Right kidney (tissue), 1 donor: ENCODE results near the gene ANP32A.
"Not testable (repeated sequence)": the region's sequence is repeated elsewhere in the genome, so short reads cannot be mapped to it uniquely, and the experiment has no call there.

Source experiments
- DNase-seq: peaks from one replicate; pipeline ENCODE4 v3.0.0-alpha.2; 2016

ANP32A gene

GRCh38 chr15:68783226-68784058, 37.3 kb downstream of the ANP32A start:
- DNase-seq, result no peak

DNA sequence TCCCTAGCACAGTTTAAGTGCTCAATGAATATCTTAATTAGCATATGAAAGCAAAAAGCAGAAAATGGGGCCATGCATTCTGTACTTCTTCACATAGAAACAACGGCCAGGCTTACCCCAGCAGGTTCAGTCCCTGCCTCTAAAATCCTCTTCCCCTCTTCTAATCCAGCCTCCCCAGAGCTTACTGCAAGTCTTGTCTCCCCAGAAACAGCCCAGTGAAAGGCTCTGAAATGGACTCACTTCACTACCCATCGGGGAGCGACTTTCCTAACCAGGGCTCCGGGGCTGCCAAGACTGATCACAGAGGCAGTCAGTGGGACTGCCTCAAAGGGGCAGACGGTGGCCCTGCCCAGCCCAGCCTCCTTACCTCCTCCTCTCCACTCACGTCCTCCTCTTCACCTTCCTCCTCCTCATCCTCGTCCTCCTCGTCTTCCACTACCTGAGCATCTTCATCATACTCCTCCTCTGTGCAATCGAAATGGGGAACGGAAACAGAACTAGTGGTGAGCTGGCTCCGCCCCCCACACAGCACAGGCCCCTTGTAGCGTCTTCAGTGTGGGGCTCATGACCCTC, 38.0 kb downstream of the ANP32A start:
- DNase-seq, result no peak

DNA sequence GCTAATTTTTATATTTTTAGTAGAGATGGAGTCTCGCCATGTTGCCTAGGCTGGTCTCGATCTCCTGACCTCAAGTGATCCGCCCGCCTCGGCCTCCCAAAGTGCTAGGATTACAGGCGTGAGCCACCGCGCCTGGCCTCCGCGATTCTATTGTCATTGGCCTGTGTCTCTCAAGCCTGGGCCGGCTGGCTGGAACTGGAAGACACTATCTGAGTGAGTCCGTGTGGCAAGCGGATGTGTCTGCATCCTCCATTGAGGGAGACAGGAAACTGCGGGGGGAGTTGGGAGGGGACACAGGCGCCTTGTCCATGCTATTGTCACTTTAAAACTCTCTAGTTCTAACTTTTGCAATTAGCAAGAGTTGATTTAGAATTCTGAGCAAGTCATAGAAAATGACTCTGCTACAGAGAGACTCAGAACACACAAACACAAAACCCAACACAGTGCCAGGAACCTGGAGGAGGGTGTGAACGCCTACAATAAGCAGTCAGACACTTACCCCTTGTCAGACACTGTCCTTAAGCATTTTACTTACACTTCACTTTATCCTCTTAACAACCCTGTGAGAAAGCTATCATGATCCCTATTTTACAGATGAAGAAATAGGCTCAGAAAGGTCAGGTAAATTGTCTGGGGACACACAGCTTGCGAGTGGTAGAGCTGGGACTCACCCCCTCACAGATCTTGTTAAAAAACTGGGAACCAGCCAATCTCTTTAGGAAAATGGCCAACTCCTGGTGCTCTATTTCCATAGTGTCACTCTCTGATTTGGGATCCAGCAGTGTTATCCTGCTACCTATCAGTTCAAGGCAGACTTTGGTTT, 38.7 kb downstream of the ANP32A start:
- no peak for DNase-seq

DNA sequence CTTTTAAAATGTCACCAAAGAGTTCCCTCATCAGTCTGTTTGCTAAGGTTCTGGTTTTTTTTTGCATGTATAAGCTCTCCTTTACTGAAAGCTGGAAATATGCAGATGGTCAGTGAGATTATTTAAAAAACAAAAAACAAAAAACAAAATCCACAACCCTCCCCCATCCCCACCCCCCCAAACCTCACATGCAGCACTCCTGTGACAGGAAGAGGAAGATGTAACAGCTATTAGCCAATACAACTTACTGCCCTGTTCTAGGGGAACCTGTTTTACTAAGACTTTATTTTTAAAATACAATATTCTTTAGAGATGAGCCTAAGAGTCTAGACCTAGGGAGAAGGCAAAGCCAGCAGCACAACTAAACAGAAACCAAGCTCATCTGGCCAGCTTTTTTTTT, 39.5 kb downstream of the ANP32A start:
- no peak for DNase-seq

DNA sequence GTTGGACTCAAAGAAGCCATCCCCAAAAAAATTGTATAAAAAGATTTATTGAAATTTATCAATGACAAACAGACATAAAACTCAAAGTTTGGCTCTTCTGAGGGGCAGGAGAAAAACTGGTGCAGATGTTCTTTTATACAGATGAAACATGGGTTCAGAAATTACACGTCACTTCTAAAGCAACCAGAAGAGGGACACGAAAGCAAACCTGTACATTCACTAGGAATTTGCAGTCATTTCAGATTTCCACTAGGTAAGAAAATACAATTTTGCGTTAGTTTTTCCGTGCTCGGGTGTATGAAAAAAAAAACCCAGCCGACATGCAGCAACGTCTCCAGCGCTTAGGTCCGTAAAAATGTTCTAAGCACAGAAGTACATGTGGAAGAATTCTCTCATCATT, 41.8 kb downstream of the ANP32A start:
- DNase-seq, result no peak

DNA sequence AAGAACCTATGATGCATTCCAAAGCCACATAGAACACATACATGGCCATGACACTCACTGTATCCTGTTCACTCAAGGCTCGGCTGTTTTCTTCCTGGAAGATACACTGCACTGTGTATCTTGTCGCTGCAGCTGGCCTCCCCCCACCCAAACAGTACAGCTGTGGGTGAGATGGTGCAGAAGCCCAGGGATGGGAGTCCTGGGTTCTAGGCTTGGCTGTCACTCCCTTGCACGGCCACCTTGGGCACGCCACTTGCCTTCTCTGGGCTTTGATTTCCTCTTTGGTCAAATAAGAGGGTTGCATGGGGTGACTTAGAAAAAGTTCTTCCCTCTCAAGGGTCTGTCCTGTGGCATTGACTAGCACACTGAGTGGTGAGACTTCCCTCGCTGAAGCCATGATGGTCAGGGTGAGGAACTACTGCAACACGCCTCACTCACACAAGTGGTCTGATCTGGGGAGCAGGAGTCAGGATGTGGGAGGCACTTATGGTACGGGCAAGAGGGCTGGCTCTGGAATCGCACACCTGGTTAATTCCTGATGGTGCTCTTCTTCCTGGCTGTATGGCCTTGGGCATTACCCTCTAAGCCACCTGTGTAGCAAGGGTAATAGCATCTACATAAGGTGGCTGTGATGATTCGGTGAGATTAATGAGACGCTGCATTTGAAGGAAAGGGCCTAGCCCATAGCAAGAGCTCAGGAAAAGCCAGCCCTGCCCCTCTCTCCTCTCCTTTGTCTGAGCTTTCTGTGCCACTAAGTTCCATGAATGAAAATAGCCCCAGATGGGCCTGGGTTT, 44.0 kb downstream of the ANP32A start:
- DNase-seq, result no peak

DNA sequence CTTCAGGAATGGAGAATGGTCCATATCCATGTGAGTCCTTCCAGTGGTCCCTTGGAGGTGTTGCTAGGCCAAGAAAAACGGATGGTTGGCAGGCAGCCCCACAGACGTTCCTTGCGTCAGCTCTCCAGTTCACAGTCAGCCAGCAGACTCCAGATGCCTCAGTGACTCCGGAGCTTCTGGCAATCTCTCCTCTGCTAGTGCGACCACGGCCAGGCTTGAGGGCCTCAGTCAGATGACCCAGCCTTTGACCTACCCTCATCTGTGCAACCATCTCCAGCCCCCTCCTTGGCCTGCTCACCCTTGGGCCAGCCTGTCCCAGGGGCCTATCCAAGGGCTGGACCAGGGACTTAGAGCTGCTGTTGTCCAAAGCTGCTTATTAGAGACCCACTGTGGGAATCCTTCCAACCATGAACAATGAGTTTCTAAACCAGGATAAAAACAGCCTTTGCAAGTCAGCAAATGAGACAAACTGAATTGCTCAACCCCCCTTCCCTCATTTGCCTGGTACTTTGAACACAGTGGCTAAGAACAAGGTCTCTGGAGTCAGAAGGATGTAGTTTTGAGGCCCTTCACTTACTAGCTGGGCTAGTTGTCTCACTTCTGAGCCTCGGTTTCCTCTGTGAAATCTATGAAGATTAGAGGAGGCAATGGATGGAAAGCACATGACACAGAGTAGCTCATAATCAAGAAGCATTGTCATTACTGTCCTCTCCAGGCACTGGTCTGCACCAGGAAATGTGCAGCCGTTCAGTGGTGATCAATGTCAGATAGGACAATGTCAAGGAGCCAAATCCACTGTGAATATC, 44.8 kb downstream of the ANP32A start:
- no peak for DNase-seq

GRCh38 chr15:68775236-68775577, 45.5 kb downstream of the ANP32A start:
- no peak for DNase-seq

GRCh38 chr15:68774521-68775235, 46.0 kb downstream of the ANP32A start:
- DNase-seq, result no peak

- no peak for DNase-seq
Observed at GRCh38 chr15:68774120-68774519, 46.6 kb downstream of the ANP32A start.

DNA sequence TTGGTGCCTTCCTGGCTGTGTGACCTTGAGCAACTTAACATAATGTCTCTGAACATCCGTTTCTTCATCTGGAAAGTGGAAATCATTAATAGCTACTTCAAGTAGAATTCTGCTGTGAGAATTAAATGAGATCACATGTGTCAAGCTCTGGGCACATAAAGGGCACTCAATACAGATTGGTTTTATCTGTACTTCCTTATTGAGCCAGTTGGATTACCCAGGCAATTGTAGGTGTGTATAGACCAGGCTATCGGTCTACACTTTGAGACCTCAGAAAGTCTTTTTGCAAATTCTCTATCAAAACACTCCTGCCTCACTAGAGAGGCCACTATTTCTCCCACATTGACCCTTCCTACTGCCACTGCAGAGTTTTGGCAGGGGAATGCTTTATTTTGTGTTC, 47.7 kb downstream of the ANP32A start:
- no peak for DNase-seq

DNA sequence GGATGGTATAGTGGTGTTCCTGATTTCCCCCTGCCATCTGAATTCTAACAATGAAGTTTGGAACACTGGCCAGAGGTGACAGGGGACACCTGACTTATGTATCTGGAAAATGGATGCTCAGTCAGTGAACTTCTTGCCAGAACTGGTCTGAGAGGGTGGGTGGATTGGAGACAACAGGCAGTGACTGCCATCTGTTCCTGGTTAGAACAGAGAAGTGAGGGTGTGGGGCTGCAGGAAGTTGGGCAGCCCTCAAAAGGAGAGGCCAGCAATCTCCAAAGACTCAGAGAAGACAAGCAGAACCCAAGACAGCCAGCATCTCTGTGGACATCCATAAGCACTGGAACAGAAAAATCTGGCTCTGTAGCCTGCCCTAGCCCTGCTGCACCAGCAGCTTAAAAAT, 50.5 kb downstream of the ANP32A start:
- DNase-seq, result no peak

- DNase-seq, result no peak
Observed at GRCh38 chr15:68769702-68770101, 51.0 kb downstream of the ANP32A start.

DNA sequence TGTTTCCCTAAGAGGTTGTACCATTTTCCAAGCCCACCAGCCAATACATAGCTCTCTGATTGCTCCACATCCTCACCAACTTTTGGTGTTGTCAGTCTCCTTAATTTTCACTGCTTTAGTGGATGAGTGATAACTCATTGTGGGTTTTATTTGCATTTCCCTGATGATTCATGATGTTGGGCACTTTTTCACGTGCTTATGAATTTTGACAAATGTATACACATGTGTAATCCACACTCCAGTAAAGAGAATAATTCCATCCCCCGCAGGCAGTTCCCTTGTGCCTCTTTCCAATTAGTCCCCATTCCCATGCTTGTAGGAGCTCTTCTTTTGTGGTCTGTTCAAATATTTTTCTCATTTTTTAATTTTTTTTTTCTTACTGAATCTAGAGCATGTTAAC, 52.4 kb downstream of the ANP32A start:
- no peak for DNase-seq

DNA sequence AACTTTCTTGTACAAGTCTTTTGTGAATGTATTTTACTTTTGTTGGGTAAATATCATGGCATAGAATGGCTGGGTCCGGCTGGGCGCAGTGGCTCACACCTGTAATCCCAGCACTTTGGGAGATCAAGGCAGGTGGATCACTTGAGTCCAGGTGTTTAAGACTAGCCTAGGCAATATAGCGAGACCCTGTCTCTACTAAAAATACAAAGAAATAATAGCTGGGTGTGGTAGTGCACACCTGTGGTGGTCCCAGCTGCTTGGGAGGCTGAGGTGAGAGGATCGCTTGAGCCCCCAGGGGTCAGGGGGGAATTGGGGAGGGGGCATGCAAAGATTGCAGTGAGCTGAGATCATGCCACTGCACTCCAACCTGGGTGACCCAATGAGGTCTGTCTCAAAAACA, 52.9 kb downstream of the ANP32A start:
- no peak for DNase-seq

GRCh38 chr15:68765602-68766368, 54.9 kb downstream of the ANP32A start:
- DNase-seq, result no peak

DNA sequence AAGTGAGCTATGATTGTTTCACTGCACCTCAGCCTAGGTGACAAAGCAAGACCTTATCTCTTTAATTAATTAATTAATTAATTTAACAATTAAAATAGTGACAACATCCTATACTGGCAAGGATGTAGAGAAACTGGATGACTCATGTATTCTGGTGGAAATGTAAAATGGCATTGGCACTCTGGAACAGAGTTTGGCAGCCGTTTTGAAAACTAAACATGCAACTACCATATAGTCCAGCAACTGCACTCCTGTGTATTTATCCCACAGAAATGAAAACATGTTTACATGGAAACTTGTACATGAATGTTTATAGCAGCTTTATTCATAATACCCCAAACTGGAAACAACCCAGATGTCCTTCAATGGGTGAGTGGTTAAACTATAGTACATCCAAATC, 56.6 kb downstream of the ANP32A start:
- no peak for DNase-seq

GRCh38 chr15:68763063-68763462, 57.6 kb downstream of the ANP32A start:
- no peak for DNase-seq

DNA sequence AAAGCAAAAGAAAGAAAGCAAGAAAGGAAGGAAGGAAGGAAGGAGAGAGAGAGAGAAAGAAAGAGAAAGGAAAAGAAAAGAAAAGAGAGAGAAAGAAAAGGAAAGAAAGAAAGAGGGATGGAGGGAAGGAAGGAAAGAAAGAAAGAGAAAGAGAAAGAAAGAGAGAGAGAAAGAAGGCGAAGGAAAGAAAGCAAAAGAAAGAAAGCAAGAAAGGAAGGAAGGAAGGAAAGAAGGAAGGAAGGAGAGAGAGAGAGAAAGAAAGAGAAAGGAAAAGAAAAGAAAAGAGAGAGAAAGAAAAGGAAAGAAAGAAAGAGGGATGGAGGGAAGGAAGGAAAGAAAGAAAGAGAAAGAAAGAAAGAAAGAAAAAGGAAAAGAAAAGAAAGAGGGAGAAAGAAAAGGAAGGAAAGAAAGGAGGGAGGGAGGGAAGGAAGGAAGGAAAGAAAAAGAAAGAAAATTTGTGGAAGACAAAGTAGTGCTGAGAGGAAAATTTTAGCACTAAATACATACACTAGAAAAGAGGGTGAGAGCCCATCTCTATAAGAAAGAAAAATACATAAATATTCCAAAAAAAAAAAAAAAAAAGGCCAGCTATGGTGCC, 60.6 kb downstream of the ANP32A start:
- not testable (repeated sequence) for DNase-seq

DNA sequence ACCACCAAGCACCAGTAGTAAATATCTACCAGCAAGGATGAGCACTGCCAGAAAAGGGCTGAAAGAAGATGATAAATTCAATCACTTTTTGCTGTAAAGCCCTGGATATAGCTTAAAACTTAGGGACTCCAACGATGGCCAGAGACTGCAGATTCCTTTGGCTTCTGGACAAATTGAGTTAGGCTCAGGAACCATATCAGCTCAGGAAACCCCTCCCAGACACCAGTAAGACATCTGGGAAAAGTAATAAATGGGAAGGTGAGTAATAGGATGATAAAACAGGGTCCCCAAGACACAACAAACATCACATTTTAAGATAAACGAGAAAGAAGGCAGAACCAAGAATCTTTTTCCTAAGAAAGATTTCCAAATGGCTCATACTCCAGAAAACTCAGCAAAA, 65.0 kb downstream of the ANP32A start:
- DNase-seq, result no peak
